H9 (cell line): ENCODE measurements around the gene FOXC2. TPM values are rescaled to one million over a fixed set of nuclear protein-coding genes. Genes with fewer than 3 reads are reported as not detected.
A peak's percentile ranks its signal among the peaks of the same experiment; 100 is the strongest.

Experiments used
- DNase-seq: peaks from one replicate; pipeline ENCODE4 v3.0.0-alpha.2; 2017
- H2AFZ ChIP-seq: one replicate; pipeline ENCODE4 v1.6.1; 2013; ENCODE audit warnings: mild to moderate bottlenecking, low read length, control low read depth, moderate library complexity
- H2AK5ac ChIP-seq: 2 replicates; pipeline ENCODE4 v1.6.1; 2013; ENCODE audit warnings: low read length, control low read depth, mixed read lengths; ENCODE audit not compliant: insufficient read length
- H2BK120ac ChIP-seq: one replicate; pipeline ENCODE4 v1.6.1; 2013; ENCODE audit warnings: low read depth, mild to moderate bottlenecking, low read length, control low read depth, inconsistent platforms; ENCODE audit not compliant: poor library complexity, severe bottlenecking
- H2BK12ac ChIP-seq: 2 replicates; pipeline ENCODE4 v1.6.1; 2013; ENCODE audit warnings: low read length, control low read depth, mixed read lengths, low read depth; ENCODE audit not compliant: insufficient read length
- H2BK15ac ChIP-seq: 2 replicates; pipeline ENCODE4 v1.6.1; 2013; ENCODE audit warnings: low read depth, low read length, control low read depth
- H2BK20ac ChIP-seq: one replicate; pipeline ENCODE4 v1.6.1; 2013; ENCODE audit warnings: low read depth, mild to moderate bottlenecking, low read length, control low read depth, inconsistent platforms; ENCODE audit not compliant: poor library complexity, severe bottlenecking
- H2BK5ac ChIP-seq: 2 replicates; pipeline ENCODE4 v1.6.1; 2013; ENCODE audit warnings: low read length, control low read depth, mixed read lengths; ENCODE audit not compliant: insufficient read length
- H3K14ac ChIP-seq: 2 replicates; pipeline ENCODE4 v1.6.1; 2013; ENCODE audit warnings: low read length, control low read depth; ENCODE audit not compliant: insufficient read depth
- H3K18ac ChIP-seq: 2 replicates; pipeline ENCODE4 v1.6.1; 2013; ENCODE audit warnings: low read depth, mild to moderate bottlenecking, mixed read lengths, low read length, control low read depth; ENCODE audit not compliant: insufficient read length
- H3K23ac ChIP-seq: 2 replicates; pipeline ENCODE4 v1.6.1; 2013; ENCODE audit warnings: low read length, control low read depth, mixed read lengths, low read depth; ENCODE audit not compliant: insufficient read length
- H3K23me2 ChIP-seq: 2 replicates; pipeline ENCODE4 v1.6.1; 2013; ENCODE audit warnings: low read depth, mild to moderate bottlenecking, mixed read lengths, low read length, control low read depth; ENCODE audit not compliant: insufficient read length, poor library complexity, severe bottlenecking
- H3K27ac ChIP-seq: 2 replicates; pipeline ENCODE4 v1.5.1; 2013; ENCODE audit warnings: low read length, control low read depth, mixed read lengths, low read depth; ENCODE audit not compliant: insufficient read length
- H3K27me3 ChIP-seq: 2 replicates; pipeline ENCODE4 v1.6.1; 2013; ENCODE audit warnings: low read length, control low read depth, inconsistent platforms; ENCODE audit not compliant: insufficient read depth
- H3K4ac ChIP-seq: 2 replicates; pipeline ENCODE4 v1.6.1; 2013; ENCODE audit warnings: low read depth, mild to moderate bottlenecking, control low read depth, inconsistent platforms, low read length, moderate library complexity
- H3K4me1 ChIP-seq: 2 replicates; pipeline ENCODE4 v1.6.1; 2013; ENCODE audit warnings: low read length, control low read depth, inconsistent platforms; ENCODE audit not compliant: insufficient read depth
- H3K4me2 ChIP-seq: 2 replicates; pipeline ENCODE4 v1.6.1; 2013; ENCODE audit warnings: low read length, control low read depth, mixed read lengths; ENCODE audit not compliant: insufficient read length, insufficient read depth
- H3K56ac ChIP-seq: 2 replicates; pipeline ENCODE4 v1.6.1; 2013; ENCODE audit warnings: low read depth, mild to moderate bottlenecking, mixed read lengths, low read length, control low read depth; ENCODE audit not compliant: insufficient read length
- H3K79me1 ChIP-seq: 2 replicates; pipeline ENCODE4 v1.6.1; 2013; ENCODE audit warnings: low read depth, mild to moderate bottlenecking, moderate library complexity, low read length, control low read depth, inconsistent platforms; ENCODE audit not compliant: insufficient read depth, poor library complexity, severe bottlenecking
- H3K79me2 ChIP-seq: 2 replicates; pipeline ENCODE4 v1.6.1; 2013; ENCODE audit warnings: low read length, control low read depth, inconsistent platforms; ENCODE audit not compliant: insufficient read depth
- H3K9ac ChIP-seq: 2 replicates; pipeline ENCODE4 v1.6.1; 2013; ENCODE audit warnings: low read length, control low read depth, mixed read lengths; ENCODE audit not compliant: insufficient read length; ENCODE audit errors: extremely low read depth
- H3K9me3 ChIP-seq: one replicate; pipeline ENCODE4 v1.6.1; 2013; ENCODE audit warnings: low read depth, low read length, inconsistent platforms; ENCODE audit not compliant: control insufficient read depth
- H3T11ph ChIP-seq: one replicate; pipeline ENCODE4 v1.6.1; 2013; ENCODE audit warnings: mild to moderate bottlenecking, low read length, control low read depth, inconsistent platforms
- H4K20me1 ChIP-seq: one replicate; pipeline ENCODE4 v1.6.1; 2013; ENCODE audit not compliant: control insufficient read depth, insufficient read length, insufficient read depth
- H4K5ac ChIP-seq: 2 replicates; pipeline ENCODE4 v1.6.1; 2013; ENCODE audit warnings: low read depth, mild to moderate bottlenecking, mixed read lengths, low read length, control low read depth; ENCODE audit not compliant: insufficient read length
- H4K8ac ChIP-seq: replicated peaks from 2 replicates; pipeline ENCODE4 v1.6.1; 2013; ENCODE audit warnings: low read length, control low read depth, mixed read lengths, low read depth; ENCODE audit not compliant: insufficient read length
- H4K91ac ChIP-seq: 2 replicates; pipeline ENCODE4 v1.6.1; 2013; ENCODE audit warnings: low read depth, mild to moderate bottlenecking, moderate library complexity, mixed read lengths, low read length, control low read depth; ENCODE audit not compliant: insufficient read length
- H3K27ac Mint-ChIP-seq, 3 experiments: 2 replicates in 2 of 3; 3 replicates in 1 of 3; pipeline ENCODE4 v1.8.0; 2020 to 2021; ENCODE audit warnings: mixed read lengths in 3 of 3, mild to moderate bottlenecking in 1 of 3, moderate library complexity in 1 of 3
- H3K27me3 Mint-ChIP-seq: 2 replicates; pipeline ENCODE4 v1.8.0; 2021; ENCODE audit warnings: low read depth, mild to moderate bottlenecking, moderate library complexity, mixed read lengths
- H3K36me3 Mint-ChIP-seq, 3 experiments: 2 replicates in 2 of 3; 3 replicates in 1 of 3; pipeline ENCODE4 v1.8.0; 2020 to 2021; ENCODE audit warnings: low read depth in 3 of 3, mixed read lengths in 3 of 3; ENCODE audit not compliant: insufficient read depth in 1 of 3
- H3K4me1 Mint-ChIP-seq, 2 experiments: 2 replicates each; pipeline ENCODE4 v1.8.0; 2020; ENCODE audit warnings: mixed read lengths in 2 of 2
- H3K4me3 Mint-ChIP-seq, 2 experiments: 2 replicates in 1 of 2; 3 replicates in 1 of 2; pipeline ENCODE4 v1.8.0; 2020 to 2021; ENCODE audit warnings: mild to moderate bottlenecking in 2 of 2, mixed read lengths in 2 of 2, moderate library complexity in 1 of 2
- H3K9me3 Mint-ChIP-seq, 2 experiments: 2 replicates in 1 of 2; 3 replicates in 1 of 2; pipeline ENCODE4 v1.8.0; 2020; ENCODE audit warnings: mild to moderate bottlenecking in 2 of 2, mixed read lengths in 2 of 2, moderate library complexity in 1 of 2
- WGBS: extraction: QIAGEN DNeasy Blood & Tissue Kit; methylation state at CpG from one replicate; pipeline ENCODE4 v1.1.7; 2013; ENCODE audit warnings: missing lambda C conversion rate, low lambda C conversion rate, mixed read lengths; ENCODE audit not compliant: insufficient read length; ENCODE audit errors: extremely low coverage; 5-methylcytosine and 5-hydroxymethylcytosine counted together
- total RNA-seq: library from RNA; stranded (reverse); gene quantifications from 2 replicates; pipeline ENCODE4 v1.2.1, GENCODE V29; 2021
- TF ChIP-seq, protein P1 (sequence below): fragments of 200-600 bp; sonication (generic); conservative IDR thresholded peaks from 3 replicates; pipeline ENCODE4 v1.8.0; 2021; ENCODE audit warnings: antibody characterized with exemption, mild to moderate bottlenecking

FOXC2 gene
- total RNA-seq, 1 experiment from 2014 or later, result not detected

DNA sequence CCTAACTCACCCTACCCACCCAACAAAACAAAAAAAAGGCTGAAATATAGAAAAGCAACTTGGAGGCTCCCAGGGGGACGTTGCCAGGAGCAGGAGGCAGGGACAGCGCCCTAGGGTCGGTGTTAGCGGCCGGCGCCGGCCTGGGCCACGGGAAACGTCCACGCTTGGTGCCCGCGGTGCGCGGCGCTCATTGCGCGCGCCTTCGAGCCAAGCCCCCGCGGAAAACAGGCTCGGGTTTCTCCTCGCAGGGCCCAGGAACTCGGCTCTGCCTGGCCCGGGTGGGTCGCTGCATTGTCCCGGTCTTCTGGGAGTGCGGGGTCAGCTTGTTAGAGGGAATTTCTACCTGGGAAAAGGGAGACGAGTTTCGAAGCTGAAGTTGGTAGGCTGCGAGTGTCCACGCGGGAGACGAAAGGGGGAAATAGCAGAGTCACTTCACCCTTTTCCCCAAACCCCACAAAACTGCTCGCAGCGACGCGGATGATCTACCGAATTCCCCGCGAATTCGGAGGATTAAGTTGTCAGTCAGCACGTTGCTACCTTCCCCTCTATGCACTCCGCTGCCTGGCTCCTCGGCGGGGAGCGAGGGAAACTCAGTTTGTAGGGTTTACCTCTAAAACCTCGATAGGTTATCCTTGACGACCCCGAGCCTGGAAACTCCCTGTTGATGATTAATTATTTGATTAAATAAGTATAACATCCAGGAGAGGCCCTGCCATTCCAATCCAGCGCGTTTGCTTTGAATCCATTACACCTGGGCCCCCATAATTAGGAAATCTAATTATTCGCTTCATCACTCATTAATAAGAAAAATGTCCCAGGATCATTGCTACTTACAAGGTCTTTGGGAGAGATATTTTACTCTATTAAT lies 751 bp upstream of the FOXC2 start:
- H3K14ac ChIP-seq, result no peak overlapping the region; the same call in 1 of the 2 replicates
- WGBS, result no CpG with 5 or more reads among the region's 53 CpGs
- H4K5ac ChIP-seq, result no peak overlapping the region
- H3K23ac ChIP-seq, result no peak overlapping the region
- H3K9me3 ChIP-seq, result no peaks in the 10 kb centered on the region
- peaks cover 80% of the 10 kb centered on the region for H3K27me3 Mint-ChIP-seq
- no peak overlapping the region for H4K8ac ChIP-seq
- peaks cover 3% of the 10 kb centered on the region; the same call in 1 of the 2 replicates for H3K4me1 ChIP-seq
- no peak overlapping the region for H3K18ac ChIP-seq
- H3K23me2 ChIP-seq, result peaks cover 14% of the 10 kb centered on the region
- no peaks in the 10 kb centered on the region for H3K36me3 Mint-ChIP-seq
- DNase-seq, result peak; percentile 50
- no peak overlapping the region for H4K91ac ChIP-seq
- H3K79me1 ChIP-seq, result no peaks in the 10 kb centered on the region
- H3K4ac ChIP-seq, result no peak overlapping the region
- no peak overlapping the region for H3K56ac ChIP-seq
- H2AK5ac ChIP-seq, result no peak overlapping the region
- no peaks in the 10 kb centered on the region for H4K20me1 ChIP-seq
- TF ChIP-seq, protein P1, sequence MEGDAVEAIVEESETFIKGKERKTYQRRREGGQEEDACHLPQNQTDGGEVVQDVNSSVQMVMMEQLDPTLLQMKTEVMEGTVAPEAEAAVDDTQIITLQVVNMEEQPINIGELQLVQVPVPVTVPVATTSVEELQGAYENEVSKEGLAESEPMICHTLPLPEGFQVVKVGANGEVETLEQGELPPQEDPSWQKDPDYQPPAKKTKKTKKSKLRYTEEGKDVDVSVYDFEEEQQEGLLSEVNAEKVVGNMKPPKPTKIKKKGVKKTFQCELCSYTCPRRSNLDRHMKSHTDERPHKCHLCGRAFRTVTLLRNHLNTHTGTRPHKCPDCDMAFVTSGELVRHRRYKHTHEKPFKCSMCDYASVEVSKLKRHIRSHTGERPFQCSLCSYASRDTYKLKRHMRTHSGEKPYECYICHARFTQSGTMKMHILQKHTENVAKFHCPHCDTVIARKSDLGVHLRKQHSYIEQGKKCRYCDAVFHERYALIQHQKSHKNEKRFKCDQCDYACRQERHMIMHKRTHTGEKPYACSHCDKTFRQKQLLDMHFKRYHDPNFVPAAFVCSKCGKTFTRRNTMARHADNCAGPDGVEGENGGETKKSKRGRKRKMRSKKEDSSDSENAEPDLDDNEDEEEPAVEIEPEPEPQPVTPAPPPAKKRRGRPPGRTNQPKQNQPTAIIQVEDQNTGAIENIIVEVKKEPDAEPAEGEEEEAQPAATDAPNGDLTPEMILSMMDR, result no peak
- peak overlapping the region; percentile 23 to 73; a peak in 4 of 5 replicates for H3K4me3 Mint-ChIP-seq
- no peak overlapping the region for H3K9ac ChIP-seq
- H2BK5ac ChIP-seq, result no peak overlapping the region
- H3K4me1 Mint-ChIP-seq, result peaks cover 28 to 40% of the 10 kb centered on the region in 2 experiments
- no peaks in the 10 kb centered on the region for H3K79me2 ChIP-seq
- H2BK12ac ChIP-seq, result no peak overlapping the region
- no peak overlapping the region for H2BK20ac ChIP-seq
- H3K4me2 ChIP-seq, result peak overlapping the region; percentile 82
- no peak overlapping the region for H2BK120ac ChIP-seq
- H3K27me3 ChIP-seq, result peaks cover 57% of the 10 kb centered on the region
- no peak overlapping the region for H3K27ac ChIP-seq
- H3K27ac Mint-ChIP-seq, result no peak overlapping the region
- no peak overlapping the region for H2BK15ac ChIP-seq
- H3T11ph ChIP-seq, result no peak overlapping the region
- peaks cover 2 to 3% of the 10 kb centered on the region in 2 experiments; a peak in 2 of 5 replicates for H3K9me3 Mint-ChIP-seq
- H2AFZ ChIP-seq, result no peak overlapping the region
